Measurements from ENCODE around the gene HJV.

DNA sequence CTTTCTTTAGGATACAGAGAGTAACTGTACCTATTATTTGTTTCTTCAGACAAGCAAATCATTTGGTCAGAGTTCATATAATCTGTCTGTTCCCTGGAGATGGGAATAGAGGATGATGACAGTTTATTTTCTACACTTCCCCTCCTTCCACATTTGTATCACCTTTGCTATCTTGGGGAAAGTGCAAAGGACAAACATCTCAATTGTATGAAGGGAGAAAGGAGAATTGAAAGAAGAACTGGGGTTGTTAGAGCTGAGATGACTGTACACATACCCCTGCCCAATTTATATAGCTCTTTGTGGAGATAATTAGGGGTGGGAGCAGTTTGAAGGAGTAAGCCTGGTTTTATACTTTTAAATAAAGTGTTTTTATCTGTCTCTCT lies 43.1 kb downstream of the HJV start:
- no peak for TF ChIP-seq POLR2AphosphoS5 (IDR thresholded peaks at IDR 0.05; ENCODE audit: borderline replicate concordance, low read depth, low read length)
- TF ChIP-seq EZH2 (IDR thresholded peaks at IDR 0.05) = no peak
- no peak for TF ChIP-seq FOXP2 (optimal IDR thresholded peaks at IDR 0.05; ENCODE audit: control extremely low read depth, extremely low read length, insufficient read depth)
